Neutrophil (primary cell): Measurements from ENCODE around the gene DDO.

Experiments
- H3K27ac ChIP-seq: fragments of 200-600 bp; sonication (generic); 2 replicates; pipeline ENCODE4 v1.5.1; 2016; ENCODE audit warnings: mild to moderate bottlenecking, moderate library complexity
- H3K27me3 ChIP-seq: fragments of 200-600 bp; sonication (generic); 2 replicates; pipeline ENCODE4 v1.6.0; 2016; ENCODE audit warnings: mild to moderate bottlenecking
- H3K36me3 ChIP-seq: fragments of 200-600 bp; sonication (generic); 2 replicates; pipeline ENCODE4 v1.5.1; 2017
- H3K4me1 ChIP-seq, 2 experiments: fragments of 200-600 bp in 1 of 2; sonication (generic) in 1 of 2; 1 replicate in 1 of 2; 2 replicates in 1 of 2; pipeline versions ENCODE4 v1.5.1 to v1.6.1; 2013 to 2016; ENCODE audit warnings: low read depth in 1 of 2, low read length in 1 of 2, mild to moderate bottlenecking in 1 of 2, moderate library complexity in 1 of 2; ENCODE audit not compliant: control insufficient read depth in 1 of 2, insufficient read depth in 1 of 2
- H3K4me3 ChIP-seq, 2 experiments: fragments of 200-600 bp in 1 of 2; sonication (generic) in 1 of 2; 1 replicate in 1 of 2; 2 replicates in 1 of 2; pipeline ENCODE4 v1.5.1; 2013 to 2016; ENCODE audit warnings: low read depth in 1 of 2, low read length in 1 of 2, mild to moderate bottlenecking in 1 of 2, moderate library complexity in 1 of 2
- H3K9me3 ChIP-seq: fragments of 200-600 bp; sonication (generic); 2 replicates; pipeline ENCODE4 v1.5.1; 2016
- CTCF ChIP-seq: fragments of 200-600 bp; sonication (generic); IDR thresholded peaks from 2 replicates; pipeline ENCODE4 v1.5.1; 2016; ENCODE audit warnings: antibody characterized with exemption

Gene DDO

GRCh38 chr6:110409794-110410193, 5.6 kb downstream of the DDO start:
- Histone ChIP-seq H3K9me3 (no peaks in the 10 kb centered on the region), H3K27ac (no peak overlapping the region), H3K4me3 (no peak overlapping the region), H3K36me3 (no peaks in the 10 kb centered on the region), H3K4me1 (peaks cover 0 to 4% of the 10 kb centered on the region in 2 experiments), H3K27me3 (no peaks in the 10 kb centered on the region)
- TF ChIP-seq CTCF, result no peak

DNA sequence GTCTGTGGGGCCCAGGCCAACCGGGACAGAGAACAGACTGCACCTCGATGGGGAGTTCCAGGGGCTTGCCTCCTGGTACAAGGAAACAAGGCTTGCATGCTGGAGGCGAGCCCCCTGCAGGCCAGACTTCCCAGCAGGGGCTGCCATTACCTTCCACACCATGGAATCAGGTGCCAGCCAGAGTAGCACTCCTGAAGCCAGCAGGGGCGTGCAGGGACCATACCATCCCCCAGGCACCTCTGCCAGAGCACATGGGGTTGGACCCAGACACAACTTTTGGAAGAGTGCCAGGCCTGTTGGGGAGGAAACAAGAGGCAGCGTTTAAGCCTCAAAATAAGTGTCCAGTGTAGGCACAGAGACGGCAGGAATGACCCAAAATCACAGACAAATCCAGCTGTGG, 6.5 kb downstream of the DDO start:
- TF ChIP-seq CTCF, result no peak
- no peaks in the 10 kb centered on the region for H3K27me3 ChIP-seq
- H3K4me1 ChIP-seq, result no peaks in the 10 kb centered on the region
- H3K4me3 ChIP-seq, result no peak overlapping the region
- H3K9me3 ChIP-seq, result no peaks in the 10 kb centered on the region
- H3K27ac ChIP-seq, result no peak overlapping the region
- no peaks in the 10 kb centered on the region for H3K36me3 ChIP-seq

DNA sequence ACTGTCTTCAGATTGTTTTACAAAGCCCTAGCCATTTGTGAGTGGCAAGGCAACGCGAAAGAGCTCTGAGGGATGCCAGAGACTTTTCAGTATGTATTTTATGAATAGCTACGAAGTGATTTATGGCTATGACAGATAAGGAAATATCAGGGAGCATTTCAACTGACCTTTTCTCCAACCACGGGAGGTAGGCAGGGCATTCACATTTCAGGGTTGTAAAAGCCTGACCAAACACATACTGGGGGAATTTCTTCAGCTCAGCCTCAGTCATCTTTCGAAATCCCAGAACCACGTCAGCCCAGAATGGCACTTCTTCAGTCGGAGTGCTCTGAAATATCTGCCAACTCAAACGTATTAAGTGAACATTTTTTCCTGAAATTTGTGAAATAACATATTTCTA, 10.8 kb downstream of the DDO start:
- H3K4me1 ChIP-seq, result no peaks in the 10 kb centered on the region
- H3K27me3 ChIP-seq, result no peaks in the 10 kb centered on the region
- H3K9me3 ChIP-seq, result no peaks in the 10 kb centered on the region
- H3K4me3 ChIP-seq, result no peak overlapping the region
- H3K36me3 ChIP-seq, result no peaks in the 10 kb centered on the region
- no peak for TF ChIP-seq CTCF
- no peak overlapping the region for H3K27ac ChIP-seq

DNA sequence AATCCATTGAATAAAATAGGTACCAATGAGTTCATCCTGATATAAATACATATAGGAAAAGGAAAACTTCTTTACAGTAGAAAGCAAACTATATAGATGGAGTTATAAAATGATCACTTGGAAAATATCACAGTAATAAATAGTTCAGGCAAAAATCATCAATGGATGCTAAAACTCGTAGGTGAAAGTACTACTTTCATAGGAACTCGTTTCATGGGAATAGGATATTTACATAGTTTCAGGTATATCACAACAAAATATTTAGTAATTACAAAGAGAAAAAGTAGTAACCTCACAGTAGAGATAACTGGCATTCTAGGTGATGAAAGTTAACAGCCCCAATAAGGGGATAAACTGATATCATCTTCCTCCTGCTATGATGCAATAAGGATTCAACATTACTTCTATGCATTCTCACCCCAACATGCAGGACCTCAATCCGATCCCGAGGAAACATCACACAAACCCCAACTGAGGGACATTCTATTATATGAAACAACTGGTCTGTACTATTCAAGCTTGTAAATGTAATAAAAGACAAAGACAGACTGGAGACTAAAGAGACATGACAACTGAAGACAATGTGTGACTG, 13.7 kb downstream of the DDO start:
- TF ChIP-seq CTCF, result no peak
- H3K4me3 ChIP-seq, result no peak overlapping the region
- no peak overlapping the region for H3K27ac ChIP-seq
- H3K27me3 ChIP-seq, result no peaks in the 10 kb centered on the region
- no peaks in the 10 kb centered on the region for H3K9me3 ChIP-seq
- H3K4me1 ChIP-seq, result no peaks in the 10 kb centered on the region
- no peaks in the 10 kb centered on the region for H3K36me3 ChIP-seq

DNA sequence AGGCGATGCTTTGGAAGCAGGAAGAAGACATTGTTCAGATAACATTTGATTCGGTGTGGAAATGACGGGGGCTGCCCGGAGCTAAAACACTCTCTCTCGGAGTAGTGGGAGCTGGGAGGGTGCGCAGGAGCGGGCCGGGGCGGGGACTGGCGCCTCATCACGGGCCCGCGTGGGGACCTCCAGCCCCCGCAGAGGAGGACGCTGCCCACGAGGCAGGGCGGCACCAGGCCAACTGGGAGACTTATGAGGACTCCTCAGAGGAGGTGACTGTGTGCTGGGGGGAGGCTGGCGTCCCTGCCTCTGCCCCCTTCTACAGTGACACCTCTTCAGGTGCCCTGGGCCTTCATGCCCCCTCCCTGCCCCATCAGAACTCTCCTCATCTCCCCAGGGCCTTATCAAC, 15.2 kb downstream of the DDO start:
- Histone ChIP-seq H3K9me3 (no peaks in the 10 kb centered on the region), H3K27ac (no peak overlapping the region), H3K4me3 (no peak overlapping the region), H3K27me3 (no peaks in the 10 kb centered on the region), H3K4me1 (no peaks in the 10 kb centered on the region), H3K36me3 (no peaks in the 10 kb centered on the region)
- no peak for TF ChIP-seq CTCF
